Panc1 (cell line): Measurements from ENCODE around the gene PEDS1. TPM values are rescaled to one million over a fixed set of nuclear protein-coding genes. Genes with fewer than 3 reads are reported as not detected.

Experiments
- ATAC-seq: fragments of 200-7000 bp; cut with Tn5 transposase; 2 replicates; pipeline ENCODE4 v1.9.1; 2020; ENCODE audit warnings: mild to moderate bottlenecking, moderate library complexity
- BruUV-seq: library from RNA; stranded (reverse); fragments of 400-500 nt; replicated peaks from 2 replicates; lab custom pipeline; 2021; lab: Mats Ljungman, UMichigan
- CTCF ChIA-PET: fragments of 300-600 bp; sonication (Branson Sonifier 250); formaldehyde crosslinking; loops from one replicate; lab custom pipeline; 2022; ENCODE audit warnings: antibody characterized with exemption; lab: Charles Lee
- POLR2A ChIA-PET: fragments of 300-600 bp; sonication (Branson Sonifier 250); formaldehyde crosslinking; loops from one replicate; lab custom pipeline; 2022; ENCODE audit warnings: antibody characterized with exemption; lab: Charles Lee
- DNase-seq: peaks from one replicate; pipeline ENCODE4 v3.0.0-alpha.2; 2010; ENCODE audit warnings: low read depth, low spot score
- H3K27ac ChIP-seq: 2 replicates; pipeline ENCODE4 v1.5.1; 2011; ENCODE audit warnings: mild to moderate bottlenecking, low read length, inconsistent platforms
- H3K27me3 ChIP-seq: fragments of 200-500 bp; sonication (Bioruptor generic); 2 replicates; pipeline ENCODE4 v1.6.0; 2014; ENCODE audit warnings: low read length, inconsistent platforms; ENCODE audit not compliant: control insufficient read depth, insufficient read depth
- H3K36me3 ChIP-seq: fragments of 200-500 bp; sonication (Bioruptor generic); 2 replicates; pipeline ENCODE4 v1.5.1; 2014; ENCODE audit warnings: inconsistent platforms, mild to moderate bottlenecking, low read length, moderate library complexity; ENCODE audit not compliant: control insufficient read depth, insufficient read depth
- H3K4me1 ChIP-seq: 2 replicates; pipeline ENCODE4 v1.5.1; 2011; ENCODE audit warnings: inconsistent platforms, mild to moderate bottlenecking, low read length, moderate library complexity; ENCODE audit not compliant: control insufficient read depth, insufficient read depth
- H3K4me3 ChIP-seq, 2 experiments: 2 replicates each; pipeline ENCODE4 v1.5.1; 2011 to 2012; ENCODE audit warnings: low read depth in 2 of 2, low read length in 2 of 2, mild to moderate bottlenecking in 2 of 2, inconsistent platforms in 1 of 2, moderate library complexity in 1 of 2
- H3K9me3 ChIP-seq: fragments of 200-500 bp; sonication (Bioruptor generic); 2 replicates; pipeline ENCODE4 v1.5.1; 2014; ENCODE audit warnings: low read depth, mild to moderate bottlenecking, inconsistent platforms, low read length, moderate library complexity; ENCODE audit not compliant: control insufficient read depth, insufficient read depth
- CTCF ChIP-seq: fragments of 450-650 bp; IDR thresholded peaks from 2 replicates; pipeline ENCODE4 v1.5.1; 2017; ENCODE audit warnings: mild to moderate bottlenecking
- POLR2AphosphoS5 ChIP-seq: IDR thresholded peaks from 2 replicates; pipeline ENCODE4 v1.6.1; 2012; ENCODE audit warnings: mild to moderate bottlenecking, low read depth, low read length, moderate library complexity
- SIN3A ChIP-seq: IDR thresholded peaks from 2 replicates; pipeline ENCODE4 v1.6.1; 2012; ENCODE audit warnings: low read depth, mild to moderate bottlenecking, low read length, moderate library complexity, borderline replicate concordance; ENCODE audit not compliant: insufficient read depth
- TCF7L2 ChIP-seq: IDR thresholded peaks from 2 replicates; pipeline ENCODE4 v1.6.1; 2011; ENCODE audit warnings: mild to moderate bottlenecking, low read depth, low read length, inconsistent platforms
- in situ Hi-C: cut with HindIII; loops from 2 replicates; pipeline ENCODE4 v1.10.0; 2016; ENCODE audit warnings: low sequenced_read_pairs, low pct_unique_long_range_greater_than_20kb
- intact Hi-C: fragments of 100-400 bp; cut with micrococcal nuclease; formaldehyde crosslinking; loops from one replicate; pipeline ENCODE4 v1.10.0; 2022; ENCODE audit not compliant: unreplicated experiment
- total RNA-seq: library from RNA; stranded (reverse); gene quantifications from one replicate; pipeline ENCODE4 v1.2.1, GENCODE V29; 2021; ENCODE audit not compliant: unreplicated experiment
- TF ChIP-seq, protein P1 (sequence below), 2 experiments: IDR thresholded peaks; 2 replicates each; pipeline ENCODE4 v1.6.1; 2011 to 2012; ENCODE audit warnings: low read depth in 2 of 2, control low read depth in 1 of 2, low read length in 1 of 2, mild to moderate bottlenecking in 1 of 2, moderate library complexity in 1 of 2; ENCODE audit not compliant: insufficient read depth in 1 of 2

The PEDS1 gene
- total RNA-seq, 1 experiment from 2014 or later: 88.9 TPM

- ChIA-PET POLR2A (no interaction called here), CTCF (no interaction called here)
- DNase-seq (no peak), ATAC-seq (no peak)
- no peak overlapping the region for H3K27ac ChIP-seq
- H3K9me3 ChIP-seq: no peaks in the 10 kb centered on the region
- intact Hi-C loops: no loop called here
- in situ Hi-C loops: no loop called here
- no peaks in the 10 kb centered on the region for H3K27me3 ChIP-seq
- peaks cover 30% of the 10 kb centered on the region for H3K4me1 ChIP-seq
- TF ChIP-seq POLR2AphosphoS5 (no peak), CTCF (no peak), SIN3A (no peak), TCF7L2 (no peak)
- TF ChIP-seq, protein P1, sequence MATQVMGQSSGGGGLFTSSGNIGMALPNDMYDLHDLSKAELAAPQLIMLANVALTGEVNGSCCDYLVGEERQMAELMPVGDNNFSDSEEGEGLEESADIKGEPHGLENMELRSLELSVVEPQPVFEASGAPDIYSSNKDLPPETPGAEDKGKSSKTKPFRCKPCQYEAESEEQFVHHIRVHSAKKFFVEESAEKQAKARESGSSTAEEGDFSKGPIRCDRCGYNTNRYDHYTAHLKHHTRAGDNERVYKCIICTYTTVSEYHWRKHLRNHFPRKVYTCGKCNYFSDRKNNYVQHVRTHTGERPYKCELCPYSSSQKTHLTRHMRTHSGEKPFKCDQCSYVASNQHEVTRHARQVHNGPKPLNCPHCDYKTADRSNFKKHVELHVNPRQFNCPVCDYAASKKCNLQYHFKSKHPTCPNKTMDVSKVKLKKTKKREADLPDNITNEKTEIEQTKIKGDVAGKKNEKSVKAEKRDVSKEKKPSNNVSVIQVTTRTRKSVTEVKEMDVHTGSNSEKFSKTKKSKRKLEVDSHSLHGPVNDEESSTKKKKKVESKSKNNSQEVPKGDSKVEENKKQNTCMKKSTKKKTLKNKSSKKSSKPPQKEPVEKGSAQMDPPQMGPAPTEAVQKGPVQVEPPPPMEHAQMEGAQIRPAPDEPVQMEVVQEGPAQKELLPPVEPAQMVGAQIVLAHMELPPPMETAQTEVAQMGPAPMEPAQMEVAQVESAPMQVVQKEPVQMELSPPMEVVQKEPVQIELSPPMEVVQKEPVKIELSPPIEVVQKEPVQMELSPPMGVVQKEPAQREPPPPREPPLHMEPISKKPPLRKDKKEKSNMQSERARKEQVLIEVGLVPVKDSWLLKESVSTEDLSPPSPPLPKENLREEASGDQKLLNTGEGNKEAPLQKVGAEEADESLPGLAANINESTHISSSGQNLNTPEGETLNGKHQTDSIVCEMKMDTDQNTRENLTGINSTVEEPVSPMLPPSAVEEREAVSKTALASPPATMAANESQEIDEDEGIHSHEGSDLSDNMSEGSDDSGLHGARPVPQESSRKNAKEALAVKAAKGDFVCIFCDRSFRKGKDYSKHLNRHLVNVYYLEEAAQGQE (IDR thresholded peaks at IDR 0.05; ENCODE audit: insufficient read depth in 1 of 2, low read depth in 2 of 2, low read length in 1 of 2): no peak
- H3K4me3 ChIP-seq: no peak overlapping the region
- no TSS peak for BruUV-seq
- H3K36me3 ChIP-seq: peaks cover 2% of the 10 kb centered on the region; the same call in 1 of the 2 replicates
Observed at GRCh38 chr20:50196248-50196647, 42.7 kb upstream of the PEDS1 start.

- no peak for ATAC-seq
- H3K4me1 ChIP-seq: peaks cover 30% of the 10 kb centered on the region
- TF ChIP-seq, protein P1 (IDR thresholded peaks at IDR 0.05; ENCODE audit: insufficient read depth in 1 of 2, low read depth in 2 of 2, low read length in 1 of 2): no peak
- TF ChIP-seq POLR2AphosphoS5 (0 out of 2 replicates have a peak, but pooled peaks have one; percentile 2), CTCF (no peak)
- no peaks in the 10 kb centered on the region for H3K9me3 ChIP-seq
- DNase-seq: no peak
- POLR2A ChIA-PET: no interaction called here
- CTCF ChIA-PET: no interaction called here
- intact Hi-C loops: no loop called here
- peak overlapping the region; percentile 18; the same call in 1 of the 2 replicates for H3K27ac ChIP-seq
- in situ Hi-C loops: no loop called here
- peaks cover 2% of the 10 kb centered on the region; the same call in 1 of the 2 replicates for H3K36me3 ChIP-seq
- no peaks in the 10 kb centered on the region for H3K27me3 ChIP-seq
- BruUV-seq: no TSS peak
- no peak overlapping the region for H3K4me3 ChIP-seq
Observed at GRCh38 chr20:50195524-50196120, 42.1 kb upstream of the PEDS1 start.
